Heart right ventricle (tissue), 16 donors: Measurements from ENCODE around the gene C4orf33. TPM values are rescaled to one million over a fixed set of nuclear protein-coding genes. Genes with fewer than 3 reads are reported as not detected.

ENCODE experiments used
- ATAC-seq, 8 donors: fragments of 200-7000 bp; cut with Tn5 transposase; one replicate each; pipeline ENCODE4 v1.9.1; 2020; ENCODE audit warnings: mild to moderate bottlenecking in 8 of 8, moderate library complexity in 8 of 8, moderate number of reproducible peaks in 1 of 8
- DNase-seq, 2 donors: peaks; one replicate each; pipeline ENCODE4 v3.0.0-alpha.2; 2020
- H3K27ac ChIP-seq, 10 donors: fragments of 200-600 bp; sonication (generic) in 2 of 10; one replicate each; pipeline versions ENCODE4 v1.5.0 to v1.8.0; 2020 to 2022; ENCODE audit warnings: mild to moderate bottlenecking in 3 of 10
- H3K27me3 ChIP-seq, 7 donors: fragments of 200-600 bp; one replicate each; pipeline ENCODE4 v1.8.0; 2021 to 2022; ENCODE audit warnings: mild to moderate bottlenecking in 2 of 7
- H3K36me3 ChIP-seq, 9 donors: fragments of 200-600 bp; sonication (generic) in 1 of 9; one replicate each; pipeline versions ENCODE4 v1.5.0 to v1.8.0; 2020 to 2022; ENCODE audit warnings: mild to moderate bottlenecking in 2 of 9
- H3K4me1 ChIP-seq, 9 donors: fragments of 200-600 bp; sonication (generic) in 1 of 9; one replicate each; pipeline versions ENCODE4 v1.5.0 to v1.8.0; 2020 to 2022; ENCODE audit warnings: mild to moderate bottlenecking in 4 of 9
- H3K4me3 ChIP-seq, 10 donors: fragments of 200-600 bp; sonication (generic) in 2 of 10; one replicate each; pipeline versions ENCODE4 v1.5.0 to v1.8.0; 2020 to 2022; ENCODE audit warnings: mild to moderate bottlenecking in 7 of 10, moderate library complexity in 2 of 10
- H3K9me3 ChIP-seq, 11 donors: fragments of 200-600 bp in 10 of 11; sonication (generic) in 2 of 11; one replicate each; pipeline versions ENCODE4 v1.5.0 to v1.8.0; 2013 to 2022; ENCODE audit warnings: mild to moderate bottlenecking in 2 of 11, control low read depth in 1 of 11, moderate library complexity in 1 of 11
- CTCF ChIP-seq, 9 donors: fragments of 200-600 bp; sonication (generic) in 2 of 9; IDR thresholded peaks; one replicate each; pipeline versions ENCODE4 v1.5.0 to v1.8.0; 2021 to 2022; ENCODE audit warnings: antibody characterized with exemption in 9 of 9, mild to moderate bottlenecking in 5 of 9, moderate library complexity in 1 of 9
- WGBS, 2 donors: extraction: QIAGEN DNeasy Blood & Tissue Kit; methylation state at CpG; one replicate each; pipeline ENCODE4 v1.1.7; 2013; ENCODE audit warnings: inconsistent platforms in 1 of 2; 5-methylcytosine and 5-hydroxymethylcytosine counted together
- intact Hi-C, 10 donors: fragments of 100-400 bp; cut with DNase I; formaldehyde crosslinking; loops; one replicate each; pipeline versions ENCODE4 v1.11.1 to v1.14.2; 2022
- polyA plus RNA-seq, 2 donors: library from polyadenylated mRNA; stranded (reverse); fragments of 200-250 nt; gene quantifications; one replicate each; pipeline ENCODE4 v1.2.3, GENCODE V29; 2013
- total RNA-seq, 10 donors: library from RNA; stranded (reverse); fragmentation: NEBNext Ultra II Directional in 3 of 10; extraction: Animal tissue kit (Norgen Biotek cat#: 25700) in 3 of 10; gene quantifications; one replicate each; pipeline versions ENCODE4 v1.2.1 to v1.2.4, GENCODE V29; 2021 to 2023
- donor health status: Arrhythmogenic right ventricular cardiomyopathy.
- donor health status: ischemic (EF 13 %, LVEDD 7.1; RV severe dilation, severe dysfunction).
- donor health status: healthy with polysubstance abuse.
- donor health status: DM: no; HTN: yes; CAD: no.
- donor health status: DM: no; HTN: no; CAD: no.
- donor health status: ischemic (EF 25% LVEDD 6.9; RV normal size, moderate dysfunction).
- donor health status: ischemic (EF 25% LVEDD 5.7; RV mildly dilated, moderate dysfunction).
- donor health status: healthy.
- donor health status: DM: yes; HTN: yes; CAD: no.
- donor health status: Ischemic cardiomyopathy.
- donor health status: ischemic (EF 35%, LVEDD 5.7; RV mildly dilated, moderate dysfunction).
- donor health status: nonischemic (EF 11% LVEDD 7.7; RV severe dilation, severe dysfunction).
- donor health status: DM: yes; HTN: yes; CAD: no.
- donor health status: PGD.
- donor health status: ischemic (EF 29% LVEDD 5.4; RV normal size, mild dysfunction).
- donor health status: nonischemic (EF 23%, LVEDD 6.1; RV moderate dilation, normal function).

Gene C4orf33
- total and polyA plus RNA-seq, 12 donors = 2.5 to 7.5 (median 4.7) TPM

GRCh38 chr4:129140521-129140920, 44.6 kb downstream of the C4orf33 start:
- H3K36me3 ChIP-seq = no peaks in the 10 kb centered on the region
- peaks cover 0 to 12% (median 0%) of the 10 kb centered on the region in 7 donors for H3K27me3 ChIP-seq
- intact Hi-C loops = no loop called here
- no peak overlapping the region for H3K27ac ChIP-seq
- ATAC-seq = no peak
- TF ChIP-seq CTCF (IDR thresholded peaks at IDR 0.05) = peak in 2 of 9 donors; percentile 15
- no peak overlapping the region for H3K4me3 ChIP-seq
- H3K4me1 ChIP-seq = peaks cover 0 to 6% (median 0%) of the 10 kb centered on the region in 9 donors
- H3K9me3 ChIP-seq = no peaks in the 10 kb centered on the region
- DNase-seq = no peak
- WGBS, 2 donors = 53 to 59% methylated on average over 2 of the region's 2 CpGs

GRCh38 chr4:129143359-129143758, 47.4 kb downstream of the C4orf33 start:
- no peak overlapping the region for H3K27ac ChIP-seq
- H3K9me3 ChIP-seq = no peaks in the 10 kb centered on the region
- H3K27me3 ChIP-seq = peaks cover 0 to 12% (median 0%) of the 10 kb centered on the region in 7 donors
- WGBS, 2 donors = 44 to 45% methylated on average over 2 of the region's 2 CpGs
- no peak overlapping the region for H3K4me3 ChIP-seq
- no peaks in the 10 kb centered on the region for H3K36me3 ChIP-seq
- DNase-seq (no peak), ATAC-seq (no peak)
- no peak for TF ChIP-seq CTCF (IDR thresholded peaks at IDR 0.05)
- H3K4me1 ChIP-seq = peaks cover 0 to 6% (median 0%) of the 10 kb centered on the region in 9 donors
- intact Hi-C loops = no loop called here

GRCh38 chr4:129144755-129145206, 48.8 kb downstream of the C4orf33 start:
- no peak overlapping the region for H3K27ac ChIP-seq
- peaks cover 0 to 6% (median 0%) of the 10 kb centered on the region in 9 donors for H3K4me1 ChIP-seq
- WGBS, 2 donors = 53 to 58% methylated on average over 10 of the region's 10 CpGs
- H3K4me3 ChIP-seq = no peak overlapping the region
- H3K36me3 ChIP-seq = no peaks in the 10 kb centered on the region
- intact Hi-C loops = no loop called here
- peak in 2 of 8 donors; percentile 24 to 57 for ATAC-seq
- DNase-seq = no peak
- no peaks in the 10 kb centered on the region for H3K9me3 ChIP-seq
- peaks cover 0 to 12% (median 0%) of the 10 kb centered on the region in 7 donors for H3K27me3 ChIP-seq
- no peak for TF ChIP-seq CTCF (IDR thresholded peaks at IDR 0.05)

GRCh38 chr4:129145222-129145730, 49.3 kb downstream of the C4orf33 start:
- DNase-seq (no peak), ATAC-seq (no peak)
- Histone ChIP-seq H3K36me3 (no peaks in the 10 kb centered on the region), H3K27ac (no peak overlapping the region), H3K4me3 (no peak overlapping the region), H3K9me3 (no peaks in the 10 kb centered on the region), H3K4me1 (peaks cover 0 to 6% (median 0%) of the 10 kb centered on the region in 9 donors), H3K27me3 (peaks cover 0 to 12% (median 0%) of the 10 kb centered on the region in 7 donors)
- TF ChIP-seq CTCF (IDR thresholded peaks at IDR 0.05) = no peak
- 85 to 86% methylated on average over 5 of the region's 5 CpGs for WGBS, 2 donors
- intact Hi-C loops = no loop called here
